ENCODE results near the gene CYP4F2.
"Not testable (repeated sequence)": the region's sequence is repeated elsewhere in the genome, so short reads cannot be mapped to it uniquely, and the experiment has no call there.

CYP4F2 gene

DNA sequence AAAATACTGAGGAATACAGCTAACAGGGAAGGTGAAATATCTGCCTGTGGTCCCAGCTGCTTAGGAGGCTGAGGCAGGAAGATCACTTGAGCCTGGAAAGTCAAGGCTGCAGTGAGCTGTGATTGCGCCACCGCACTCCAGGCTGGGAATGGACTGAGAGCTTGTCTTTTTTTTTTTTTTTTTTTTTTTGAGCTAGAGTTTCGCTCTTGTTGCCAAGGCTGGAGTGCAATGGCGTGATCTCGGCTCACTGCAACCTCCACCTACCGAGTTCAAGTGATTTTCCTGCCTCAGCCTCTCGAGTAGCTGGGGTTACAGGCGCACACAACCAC, 54.0 kb downstream of the CYP4F2 start:
- DNase-seq, result not testable (repeated sequence)

DNA sequence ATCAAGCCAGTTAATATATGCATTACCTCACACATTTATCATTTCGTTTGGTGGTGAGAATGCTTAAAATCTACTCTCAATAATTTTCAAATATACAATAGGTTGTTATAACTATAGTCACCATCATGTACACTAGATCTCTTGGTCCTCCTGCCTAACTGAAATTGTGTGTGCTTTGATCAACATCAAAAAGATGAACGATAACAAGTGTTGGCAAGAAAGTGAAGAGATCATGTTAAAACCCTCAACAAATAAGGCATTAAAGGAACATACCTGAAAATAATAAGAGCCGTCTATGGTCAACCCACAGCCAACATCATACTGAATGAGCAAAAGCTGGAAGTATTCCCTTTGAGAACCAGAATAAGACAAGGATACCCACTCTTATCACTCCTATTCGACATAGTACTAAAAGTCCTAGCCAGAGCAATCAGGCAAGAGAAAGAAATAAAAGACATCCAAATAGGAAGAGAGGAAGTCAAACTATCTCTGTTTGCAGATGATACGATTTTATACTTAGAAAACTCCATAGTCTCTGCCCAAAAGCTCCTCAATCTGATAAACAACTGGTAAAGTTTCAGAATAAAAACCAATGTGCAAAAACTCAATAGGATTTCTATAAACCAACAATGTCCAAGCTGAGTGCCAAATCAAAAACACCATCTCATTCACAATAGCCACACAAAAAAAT, 54.5 kb downstream of the CYP4F2 start:
- no peak for DNase-seq

DNA sequence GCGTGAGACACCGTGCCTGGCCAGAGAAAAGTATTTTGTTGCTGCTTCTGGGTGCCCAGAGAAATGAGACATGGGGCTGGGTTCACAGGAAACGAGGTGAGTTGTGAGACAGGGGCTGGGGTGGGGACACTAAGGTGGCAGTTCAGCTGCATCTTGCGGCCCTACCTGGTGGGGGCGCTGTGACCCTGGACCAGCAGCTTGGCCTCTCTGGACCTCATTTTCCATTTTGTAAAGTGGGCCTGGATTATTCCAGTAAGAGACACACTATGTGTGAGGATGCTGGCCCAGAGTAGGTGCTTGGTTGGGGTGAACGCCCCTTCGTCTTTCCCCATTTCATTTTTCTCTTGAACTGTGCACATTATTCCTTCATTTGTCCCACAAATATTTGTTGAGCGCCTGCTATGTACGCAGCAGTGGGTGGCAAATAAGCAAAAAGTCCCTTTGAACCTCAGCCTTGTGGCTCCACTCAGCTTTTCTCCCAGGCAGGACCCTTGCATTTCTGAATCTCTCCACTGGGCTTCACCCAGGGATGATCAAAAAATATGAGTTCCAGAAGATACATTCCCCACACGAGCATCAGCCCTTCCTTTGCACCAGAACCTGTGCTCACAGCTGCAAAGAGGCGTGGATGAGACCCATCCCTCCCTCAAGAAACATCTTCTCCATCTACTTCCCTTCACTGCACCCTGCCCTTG, 55.9 kb downstream of the CYP4F2 start:
- no peak for DNase-seq

DNA sequence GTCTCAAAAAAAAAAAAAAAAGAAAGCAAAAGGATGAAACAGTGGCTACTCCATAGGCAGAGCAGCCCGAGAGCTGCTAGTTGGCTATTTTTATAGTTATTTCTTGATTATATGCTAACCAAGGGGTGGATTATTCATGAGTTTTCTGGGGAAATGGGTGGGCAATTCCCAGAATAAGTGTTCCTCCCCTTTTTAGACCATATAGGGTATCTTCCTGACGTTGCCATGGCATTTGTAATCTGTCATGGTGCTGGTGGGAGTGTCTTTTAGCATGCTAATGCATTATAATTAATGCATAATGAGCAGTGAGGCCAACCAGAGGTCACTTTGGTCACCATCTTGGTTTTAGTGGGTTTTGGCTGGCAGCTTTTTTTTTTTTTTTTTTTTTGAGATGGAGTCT, 57.0 kb downstream of the CYP4F2 start:
- no peak for DNase-seq

DNA sequence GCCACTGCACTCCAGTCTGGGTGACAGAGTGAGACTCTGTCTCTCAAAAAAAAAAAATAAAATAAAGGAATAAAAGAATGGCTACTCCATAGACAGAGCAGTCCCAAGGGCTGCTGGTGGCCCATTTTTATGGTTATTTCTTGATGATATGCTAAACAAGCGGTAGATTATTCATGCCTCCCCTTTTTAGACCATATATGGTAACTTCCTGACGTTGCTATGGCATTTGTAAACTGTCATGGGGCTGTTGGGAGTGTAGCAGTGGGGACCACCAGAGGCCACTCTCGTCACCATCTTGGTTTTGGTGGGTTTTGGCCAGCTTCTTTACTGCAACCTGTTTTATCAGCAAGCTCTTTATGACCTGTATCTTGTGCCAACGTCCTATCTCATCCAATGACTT, 58.0 kb downstream of the CYP4F2 start:
- not testable (repeated sequence) for DNase-seq

DNA sequence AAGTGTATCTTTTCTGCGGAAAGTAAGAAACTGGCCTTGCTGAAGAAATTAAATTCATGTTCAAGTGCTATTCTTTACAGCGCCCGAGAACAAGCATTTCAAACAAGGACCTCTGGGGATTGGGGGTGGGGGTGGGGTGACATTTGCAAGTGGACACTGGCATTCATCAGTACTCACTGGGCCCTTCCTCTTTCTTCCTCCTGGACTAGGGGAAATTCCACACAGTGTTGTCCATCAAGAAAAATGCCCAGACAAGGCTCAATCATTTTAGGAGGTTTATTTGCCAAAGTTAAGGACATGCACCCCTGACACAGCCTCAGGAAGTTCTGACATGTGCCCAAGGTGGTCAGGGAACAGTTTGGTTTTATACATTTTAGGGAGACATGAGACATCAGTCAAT, 59.5 kb downstream of the CYP4F2 start:
- DNase-seq, result no peak

DNA sequence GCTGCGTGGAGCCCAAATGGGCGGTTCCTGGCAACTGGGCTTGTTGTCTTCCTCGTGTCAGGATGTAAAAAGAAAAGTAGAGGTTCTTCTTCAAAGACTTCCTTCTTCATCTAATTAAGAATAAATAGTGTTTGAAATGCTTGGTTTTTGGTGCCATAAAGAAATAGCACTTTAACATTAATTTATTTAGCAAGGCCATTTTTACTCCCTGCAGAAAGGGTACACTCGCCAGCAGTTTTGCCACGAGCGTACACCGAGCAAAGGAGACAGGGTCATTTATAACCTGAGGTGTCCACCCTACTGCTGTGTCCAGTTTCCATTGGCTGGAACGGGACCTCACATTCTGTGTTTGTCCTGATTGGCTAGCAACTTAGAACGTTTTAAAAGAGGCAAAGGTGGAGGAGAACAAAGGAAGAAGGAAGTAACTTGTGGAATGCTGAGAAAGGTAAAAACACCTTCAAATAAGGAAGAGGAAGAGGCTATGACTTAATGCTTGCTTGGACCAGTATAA, 60.6 kb downstream of the CYP4F2 start:
- no peak for DNase-seq

DNA sequence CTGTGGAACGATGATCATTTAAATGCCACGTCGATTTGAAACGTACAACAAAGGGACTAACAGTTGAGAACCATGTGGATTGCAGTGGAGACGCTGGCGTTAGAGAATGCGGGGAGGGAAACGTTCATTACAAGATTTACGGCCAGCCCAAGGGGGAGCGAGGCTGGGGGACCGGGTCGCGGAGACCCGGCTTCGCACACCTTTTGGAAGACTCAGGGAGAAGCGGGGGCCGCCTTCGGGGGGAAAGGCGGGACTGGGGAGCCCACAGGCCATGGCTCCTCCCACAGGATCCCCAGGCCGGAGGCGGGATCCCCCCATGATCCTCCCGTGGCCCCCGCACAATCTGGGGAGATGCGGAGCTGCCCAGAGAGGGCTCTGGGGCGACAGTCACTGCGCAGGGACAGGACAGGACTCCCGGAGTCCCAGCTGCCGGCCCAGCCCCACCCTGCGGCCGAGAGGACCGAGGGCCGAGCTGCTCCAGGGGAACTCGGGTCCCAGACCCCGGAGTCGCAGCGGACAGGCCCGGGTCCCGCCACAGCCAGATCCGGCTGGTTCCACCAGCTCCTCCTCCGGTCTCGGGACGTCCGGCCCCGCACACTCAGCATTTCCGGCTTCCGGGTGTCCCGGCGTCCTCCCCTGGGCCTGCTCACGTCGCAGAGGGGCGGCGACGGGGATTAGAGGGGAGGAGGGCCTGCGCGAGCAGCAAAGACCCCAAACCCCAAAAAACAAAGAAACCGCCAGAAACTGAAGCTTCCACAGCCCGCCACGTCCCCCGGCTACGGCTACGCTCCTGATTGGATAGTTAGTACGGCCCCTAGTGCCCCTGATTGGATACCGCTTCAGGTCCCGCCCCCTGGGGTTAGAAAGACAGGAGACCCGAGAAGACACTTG, 61.3 kb downstream of the CYP4F2 start:
- peak; percentile 97 for DNase-seq

DNA sequence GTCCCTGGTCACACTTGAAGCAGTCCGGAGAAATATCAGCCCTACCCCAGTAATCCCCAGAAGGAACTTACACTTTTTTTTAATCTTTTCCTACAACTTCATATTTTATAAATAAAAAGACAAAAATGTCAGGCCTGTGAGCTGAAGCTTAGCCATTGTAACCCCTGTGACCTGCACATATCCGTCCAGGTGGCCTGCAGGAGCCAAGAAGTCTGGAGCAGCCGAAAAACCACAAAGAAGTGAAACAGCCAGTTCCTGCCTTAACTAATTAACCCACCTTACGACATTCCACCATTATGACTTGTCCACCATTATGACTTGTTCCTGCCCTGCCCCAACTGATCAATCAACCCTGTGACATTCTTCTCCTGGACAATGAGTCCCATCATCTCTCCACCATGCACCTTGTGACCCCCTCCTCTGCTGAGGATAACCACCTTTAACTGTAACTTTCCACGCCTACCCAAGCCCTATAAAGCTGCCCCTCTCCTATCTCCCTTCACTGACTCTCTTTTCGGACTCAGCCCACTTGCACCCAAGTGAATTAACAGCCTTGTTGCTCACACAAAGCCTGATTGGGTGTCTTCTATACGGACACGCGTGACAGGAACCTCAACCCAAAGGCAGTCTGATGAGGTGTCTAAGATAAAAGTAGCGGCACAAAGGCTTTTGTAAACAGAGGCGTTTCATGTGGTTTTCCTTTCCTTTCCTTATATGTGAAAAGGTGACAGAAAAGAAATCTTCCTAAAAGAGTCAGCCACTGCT, 62.1 kb downstream of the CYP4F2 start:
- not testable (repeated sequence) for DNase-seq

DNA sequence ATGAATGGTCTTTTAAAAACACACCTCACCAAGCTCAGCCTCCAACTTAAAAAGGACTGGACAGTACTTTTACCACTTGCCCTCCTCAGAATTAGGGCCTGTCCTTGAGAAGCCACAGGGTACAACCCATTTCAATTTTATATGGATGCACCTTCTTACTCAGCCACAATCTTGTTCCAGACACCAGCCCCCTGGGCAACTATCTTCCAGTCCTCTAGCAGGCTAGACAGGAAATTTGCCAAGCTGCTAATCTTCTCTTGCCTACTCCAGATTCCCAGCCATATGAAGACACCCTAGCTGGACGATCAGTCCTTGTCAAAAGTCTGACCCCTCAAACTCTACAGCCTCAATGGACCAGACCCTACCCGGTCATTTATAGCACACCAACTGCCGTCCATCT, 63.6 kb downstream of the CYP4F2 start:
- DNase-seq, result not testable (repeated sequence)

DNA sequence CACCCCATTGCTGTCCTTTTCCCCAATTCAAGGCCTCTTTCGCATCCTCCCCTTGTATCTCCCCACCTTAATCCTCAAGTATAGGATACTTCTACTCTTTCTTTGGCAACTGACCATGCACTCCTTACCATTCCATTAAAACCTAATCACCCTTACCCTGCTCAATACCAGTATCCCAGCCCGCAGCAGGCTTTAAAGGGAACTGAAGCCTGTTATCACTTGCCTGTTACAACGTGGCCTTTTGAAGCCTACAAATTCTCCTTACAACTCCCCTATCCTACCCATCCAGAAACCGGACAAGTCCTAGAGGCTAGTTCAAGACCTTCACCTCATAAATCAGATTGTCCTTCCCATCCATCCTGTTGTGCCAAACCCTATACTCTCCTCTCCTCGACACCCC, 66.2 kb downstream of the CYP4F2 start:
- no peak for DNase-seq

DNA sequence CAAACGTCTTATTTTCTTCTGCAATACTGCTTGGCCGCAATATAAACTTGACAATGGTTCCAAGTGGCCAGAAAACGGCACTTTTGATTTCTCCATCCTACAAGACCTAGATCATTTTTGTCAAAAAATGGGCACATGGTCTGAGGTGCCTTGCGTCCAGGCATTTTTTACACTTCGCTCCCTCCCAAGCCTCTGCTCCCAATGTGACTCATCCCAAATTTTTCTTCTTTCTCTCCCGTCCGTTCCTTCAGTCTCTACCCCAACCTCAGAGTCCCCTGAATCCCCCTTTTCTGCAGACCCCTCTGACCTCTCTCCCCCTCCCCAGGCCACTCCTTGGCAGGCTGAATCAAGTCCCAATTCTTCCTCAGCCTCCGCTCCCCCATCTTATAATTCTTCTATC, 68.1 kb downstream of the CYP4F2 start:
- DNase-seq, result no peak

DNA sequence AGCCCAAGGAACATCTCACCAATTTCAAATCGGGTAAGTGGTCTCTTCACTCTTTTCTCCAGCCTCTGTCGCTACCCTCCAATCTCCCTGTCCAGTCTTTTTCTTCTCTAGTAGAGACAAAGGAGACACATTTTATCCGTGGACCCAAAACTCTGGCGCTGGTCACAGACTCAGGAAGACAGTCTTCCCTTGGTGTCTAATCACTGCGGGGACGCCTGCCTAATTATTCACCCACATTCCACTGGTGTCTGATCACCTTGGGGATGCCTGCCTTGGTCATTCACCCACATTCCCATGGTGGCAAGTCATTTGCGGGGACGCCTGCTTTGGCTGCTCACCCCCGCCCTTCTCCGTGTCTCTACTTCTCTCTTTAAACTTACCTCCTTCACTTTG, 68.6 kb downstream of the CYP4F2 start:
- no peak for DNase-seq

DNA sequence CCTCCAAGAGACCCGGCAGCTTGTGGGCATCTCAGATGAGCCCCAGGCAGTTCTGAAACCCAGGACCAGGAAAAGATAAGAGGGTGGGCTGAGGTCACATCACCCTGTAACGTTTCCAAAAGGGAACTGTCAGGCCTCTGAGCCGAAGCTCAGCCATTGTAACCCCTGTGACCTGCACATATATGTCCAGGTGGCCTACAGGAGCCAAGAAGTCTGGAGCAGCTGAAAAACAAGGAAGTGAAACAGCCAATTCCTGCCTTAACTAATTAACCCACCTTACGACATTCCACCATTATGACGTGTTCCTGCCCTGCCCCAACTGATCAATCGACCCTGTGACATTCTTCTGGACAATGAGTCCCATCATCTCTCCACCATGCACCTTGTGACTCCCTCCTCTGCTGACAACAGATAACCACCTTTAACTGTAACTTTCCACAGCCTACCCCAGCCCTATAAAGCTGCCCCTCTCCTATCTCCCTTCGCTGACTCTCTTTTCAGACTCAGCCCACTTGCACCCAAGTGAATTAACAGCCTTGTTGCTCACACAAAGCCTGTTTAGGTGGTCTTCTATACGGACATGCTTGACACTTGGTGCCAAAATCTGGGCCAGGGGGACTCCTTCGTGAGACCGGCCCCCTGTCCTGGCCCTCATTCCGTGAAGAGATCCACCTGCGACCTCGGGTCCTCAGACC, 69.1 kb downstream of the CYP4F2 start:
- not testable (repeated sequence) for DNase-seq

DNA sequence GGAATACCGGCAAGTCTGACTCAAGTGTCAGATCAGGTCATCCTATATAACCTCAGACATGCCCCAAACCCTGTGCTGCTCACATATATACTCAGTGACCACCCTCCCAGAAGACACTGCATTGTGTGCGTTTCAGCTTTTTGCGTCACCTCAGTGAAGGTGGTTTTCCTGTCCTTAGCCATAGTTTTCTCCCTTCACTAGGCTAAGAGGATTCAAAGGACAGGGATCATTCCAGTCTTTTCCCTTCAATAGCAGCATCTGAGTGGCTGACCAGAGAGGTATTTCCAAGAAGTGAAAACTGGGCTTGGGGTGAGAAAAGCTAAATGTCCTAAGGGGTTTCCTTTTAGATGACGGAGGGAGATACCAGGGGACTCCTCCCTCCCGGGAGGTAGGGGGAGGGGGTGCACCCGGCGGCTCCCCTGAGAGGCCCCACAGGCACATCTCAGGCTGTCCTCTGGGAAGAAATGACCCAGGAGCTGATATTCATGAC, 69.7 kb downstream of the CYP4F2 start:
- no peak for DNase-seq

All from inflammatory macrophage (primary cell).